Measurements from ENCODE around the gene TTC3. TPM values are rescaled to one million over a fixed set of nuclear protein-coding genes. Genes with fewer than 3 reads are reported as not detected.

Gene TTC3
- total RNA-seq, 1 experiment from 2014 or later: 121 TPM

DNA sequence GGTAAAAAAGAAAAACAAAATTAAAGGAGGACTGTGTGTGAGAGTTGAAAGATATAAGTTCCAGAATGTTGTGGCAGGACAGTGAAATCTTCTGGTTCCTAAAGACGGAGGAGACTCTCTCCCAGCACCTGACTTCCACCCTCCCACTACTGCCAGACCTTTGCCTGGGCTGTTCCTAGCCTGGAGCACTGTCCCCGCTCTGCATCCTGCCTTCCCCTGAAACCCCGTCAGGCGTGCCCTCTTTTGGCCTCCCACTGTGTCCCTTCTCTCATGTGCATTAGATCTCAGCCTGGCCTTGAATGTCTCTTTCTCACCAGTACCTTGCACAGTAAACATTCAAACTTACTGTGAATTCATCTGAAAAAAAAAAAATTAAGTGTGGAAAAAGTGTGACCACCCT, 120.0 kb downstream of the TTC3 start:
- DNase-seq (no peak), ATAC-seq (no peak)
- TF ChIP-seq EZH2phosphoT487 (IDR thresholded peaks at IDR 0.05; ENCODE audit: borderline replicate concordance, low read length) (no peak), EZH2 (IDR thresholded peaks at IDR 0.05; ENCODE audit: low read length, unreplicated experiment) (no peak)
- TF ChIP-seq, protein P1, sequence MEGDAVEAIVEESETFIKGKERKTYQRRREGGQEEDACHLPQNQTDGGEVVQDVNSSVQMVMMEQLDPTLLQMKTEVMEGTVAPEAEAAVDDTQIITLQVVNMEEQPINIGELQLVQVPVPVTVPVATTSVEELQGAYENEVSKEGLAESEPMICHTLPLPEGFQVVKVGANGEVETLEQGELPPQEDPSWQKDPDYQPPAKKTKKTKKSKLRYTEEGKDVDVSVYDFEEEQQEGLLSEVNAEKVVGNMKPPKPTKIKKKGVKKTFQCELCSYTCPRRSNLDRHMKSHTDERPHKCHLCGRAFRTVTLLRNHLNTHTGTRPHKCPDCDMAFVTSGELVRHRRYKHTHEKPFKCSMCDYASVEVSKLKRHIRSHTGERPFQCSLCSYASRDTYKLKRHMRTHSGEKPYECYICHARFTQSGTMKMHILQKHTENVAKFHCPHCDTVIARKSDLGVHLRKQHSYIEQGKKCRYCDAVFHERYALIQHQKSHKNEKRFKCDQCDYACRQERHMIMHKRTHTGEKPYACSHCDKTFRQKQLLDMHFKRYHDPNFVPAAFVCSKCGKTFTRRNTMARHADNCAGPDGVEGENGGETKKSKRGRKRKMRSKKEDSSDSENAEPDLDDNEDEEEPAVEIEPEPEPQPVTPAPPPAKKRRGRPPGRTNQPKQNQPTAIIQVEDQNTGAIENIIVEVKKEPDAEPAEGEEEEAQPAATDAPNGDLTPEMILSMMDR (conservative IDR thresholded peaks at IDR 0.05; ENCODE audit: low read depth, low read length): no peak
- Histone ChIP-seq H3K27me3 (ENCODE audit: low read length) (no peaks in the 10 kb centered on the region), H3K4me2 (ENCODE audit: low read length) (no peak overlapping the region), H3K9me2 (replicated peaks; ENCODE audit: low read length) (no peaks in the 10 kb centered on the region), H3K79me2 (ENCODE audit: low read length) (no peaks in the 10 kb centered on the region), H4K20me1 (ENCODE audit: low read length) (no peaks in the 10 kb centered on the region), H3K4me1 (ENCODE audit: insufficient read depth, low read length) (peaks cover 7% of the 10 kb centered on the region; the same call in 1 of the 2 replicates), H3K9ac (ENCODE audit: low read length) (no peak overlapping the region), H3K36me3 (ENCODE audit: low read depth, low read length) (peaks cover 47% of the 10 kb centered on the region), H3F3A (ENCODE audit: low read length, unreplicated experiment) (peaks cover 5% of the 10 kb centered on the region), H3K27ac (ENCODE audit: low read length) (no peak overlapping the region), H3K9me3 (ENCODE audit: low read length) (no peaks in the 10 kb centered on the region), H2AFZ (ENCODE audit: low read length) (no peak overlapping the region), H3K4me3 (ENCODE audit: low read length) (no peak overlapping the region)
- intact Hi-C loops (cut with micrococcal nuclease): no loop called here
- no TSS peak for BruUV-seq (replicated peaks)
- ChIA-PET CTCF (no interaction called here), POLR2A (ENCODE audit: unreplicated experiment) (no interaction called here)

DNA sequence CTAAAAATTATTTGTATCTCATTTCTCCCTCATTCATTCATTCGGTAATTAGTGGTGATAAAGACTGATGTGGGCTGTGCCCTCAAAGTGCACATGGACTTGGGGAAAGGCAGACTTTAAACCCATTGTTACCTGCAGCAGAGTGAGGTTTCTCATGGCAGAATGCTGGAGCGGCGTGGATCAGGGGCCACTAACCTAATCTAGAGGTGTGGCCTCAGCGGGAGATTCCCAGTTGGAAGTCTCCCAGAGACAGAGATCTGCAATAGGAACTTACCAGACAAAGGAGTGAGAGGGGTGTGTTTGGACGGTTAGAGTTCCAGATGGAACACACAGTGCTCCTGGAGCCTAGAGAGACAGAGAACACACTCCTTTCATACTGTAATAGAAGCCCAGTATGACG, 120.6 kb downstream of the TTC3 start:
- Histone ChIP-seq H4K20me1 (ENCODE audit: low read length) (no peaks in the 10 kb centered on the region), H3K4me2 (ENCODE audit: low read length) (no peak overlapping the region), H3K9me3 (ENCODE audit: low read length) (no peaks in the 10 kb centered on the region), H3K27ac (ENCODE audit: low read length) (no peak overlapping the region), H3K79me2 (ENCODE audit: low read length) (no peaks in the 10 kb centered on the region), H3K4me1 (ENCODE audit: insufficient read depth, low read length) (peaks cover 13% of the 10 kb centered on the region), H3K9ac (ENCODE audit: low read length) (no peak overlapping the region), H3K36me3 (ENCODE audit: low read depth, low read length) (peaks cover 52% of the 10 kb centered on the region), H3K9me2 (replicated peaks; ENCODE audit: low read length) (no peaks in the 10 kb centered on the region), H2AFZ (ENCODE audit: low read length) (no peak overlapping the region), H3K4me3 (ENCODE audit: low read length) (no peak overlapping the region), H3K27me3 (ENCODE audit: low read length) (no peaks in the 10 kb centered on the region), H3F3A (ENCODE audit: low read length, unreplicated experiment) (peaks cover 5% of the 10 kb centered on the region)
- POLR2A ChIA-PET (ENCODE audit: unreplicated experiment): no interaction called here
- no peak for DNase-seq
- TF ChIP-seq, protein P1 (conservative IDR thresholded peaks at IDR 0.05; ENCODE audit: low read depth, low read length): no peak
- TF ChIP-seq EZH2 (IDR thresholded peaks at IDR 0.05; ENCODE audit: low read length, unreplicated experiment) (no peak), EZH2phosphoT487 (IDR thresholded peaks at IDR 0.05; ENCODE audit: borderline replicate concordance, low read length) (no peak)
- ATAC-seq: no peak
- BruUV-seq (replicated peaks): no TSS peak
- CTCF ChIA-PET: no interaction called here
- intact Hi-C loops (cut with micrococcal nuclease): no loop called here

DNA sequence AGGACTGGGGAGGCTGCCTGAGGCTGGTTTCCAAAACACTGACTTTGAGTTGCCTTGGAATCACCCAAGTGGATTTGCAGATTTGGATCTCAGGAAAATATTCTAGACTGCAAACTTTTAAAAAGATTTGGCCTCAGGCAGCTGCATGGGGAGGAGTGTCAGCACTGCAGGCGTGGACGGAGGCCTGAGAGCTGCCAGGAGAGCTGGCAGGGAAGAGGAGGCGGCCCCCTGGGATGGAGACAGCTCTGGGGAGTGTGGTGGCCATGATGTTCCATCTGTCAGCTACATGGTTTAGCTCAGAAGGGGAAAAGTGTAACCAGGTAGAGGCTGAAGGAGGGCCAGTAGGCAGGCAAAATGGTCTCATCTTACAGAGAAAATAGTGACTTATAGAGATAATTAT, 122.0 kb downstream of the TTC3 start:
- TF ChIP-seq, protein P1 (conservative IDR thresholded peaks at IDR 0.05; ENCODE audit: low read depth, low read length): no peak
- no peak for TF ChIP-seq EZH2 (IDR thresholded peaks at IDR 0.05; ENCODE audit: low read length, unreplicated experiment)
- TF ChIP-seq EZH2phosphoT487 (IDR thresholded peaks at IDR 0.05; ENCODE audit: borderline replicate concordance, low read length): no peak
- Histone ChIP-seq H3F3A (ENCODE audit: low read length, unreplicated experiment) (peaks cover 5% of the 10 kb centered on the region), H3K4me3 (ENCODE audit: low read length) (no peak overlapping the region), H3K36me3 (ENCODE audit: low read depth, low read length) (peaks cover 50% of the 10 kb centered on the region), H3K9ac (ENCODE audit: low read length) (no peak overlapping the region), H3K9me3 (ENCODE audit: low read length) (no peaks in the 10 kb centered on the region), H3K79me2 (ENCODE audit: low read length) (no peaks in the 10 kb centered on the region), H3K27me3 (ENCODE audit: low read length) (no peaks in the 10 kb centered on the region), H3K4me2 (ENCODE audit: low read length) (no peak overlapping the region), H2AFZ (ENCODE audit: low read length) (no peak overlapping the region), H3K27ac (ENCODE audit: low read length) (no peak overlapping the region), H3K4me1 (ENCODE audit: insufficient read depth, low read length) (peaks cover 27% of the 10 kb centered on the region), H4K20me1 (ENCODE audit: low read length) (no peaks in the 10 kb centered on the region), H3K9me2 (replicated peaks; ENCODE audit: low read length) (no peaks in the 10 kb centered on the region)
- DNase-seq: no peak
- ATAC-seq: no peak
- no TSS peak for BruUV-seq (replicated peaks)
- POLR2A ChIA-PET (ENCODE audit: unreplicated experiment): no interaction called here
- CTCF ChIA-PET: no interaction called here
- intact Hi-C loops (cut with micrococcal nuclease): loop anchor here (5.0 kb wide), 1 partner anchor 72 kb away; the partner anchor contains the start of gene VPS26C
